ENCODE data around the gene SLMAP. TPM values are rescaled to one million over a fixed set of nuclear protein-coding genes. Genes with fewer than 3 reads are reported as not detected.

SLMAP gene
- total and polyA plus RNA-seq, 2 donors (not counting 1 experiment from before 2014, with no cell fraction given) = 9.7 to 67.2 TPM

- Histone ChIP-seq H3K27me3 (replicated peaks in 1 of 4; ENCODE audit: control extremely low read depth in 1 of 4, control insufficient read depth in 3 of 4, insufficient read depth in 4 of 4, low read length in 3 of 4) (no peaks in the 10 kb centered on the region), H4K20me1 (ENCODE audit: control insufficient read depth, insufficient read depth, low read length, poor library complexity, severe bottlenecking) (peaks cover 16% of the 10 kb centered on the region), H3K9me3 (ENCODE audit: control extremely low read depth in 1 of 3, control insufficient read depth in 2 of 3, insufficient read depth in 1 of 3, low read length in 2 of 3) (no peaks in the 10 kb centered on the region), H3K79me2 (ENCODE audit: control insufficient read depth, insufficient read depth, low read length) (peaks cover 81% of the 10 kb centered on the region), H2AFZ (ENCODE audit: insufficient read depth, low read depth, low read length, poor library complexity, severe bottlenecking) (no peak overlapping the region), H3K36me3 (replicated peaks in 1 of 2; ENCODE audit: control extremely low read depth in 1 of 2, control insufficient read depth in 1 of 2, extremely low read depth in 1 of 2, insufficient read depth in 2 of 2, low read length in 1 of 2) (no peaks in the 10 kb centered on the region), H3K4me3 (ENCODE audit: control extremely low read depth in 1 of 5, extremely low read depth in 1 of 5, insufficient read depth in 1 of 5, low read depth in 2 of 5, low read length in 4 of 5) (peak overlapping the region in 1 of 5 experiments; percentile 15), H3K4me1 (ENCODE audit: control insufficient read depth in 2 of 2, insufficient read depth in 2 of 2, low read length in 2 of 2) (peaks cover 17 to 22% of the 10 kb centered on the region in 2 donors), H3K9ac (ENCODE audit: low read length) (no peak overlapping the region), H3K4me2 (replicated peaks; ENCODE audit: low read depth, low read length, poor library complexity, severe bottlenecking) (no peak overlapping the region), H3K27ac (ENCODE audit: low read length in 2 of 2) (no peak overlapping the region)
- Mint-ChIP-seq H3K27me3 (no peaks in the 10 kb centered on the region), H3K9me3 (ENCODE audit: insufficient read depth) (no peaks in the 10 kb centered on the region), H3K4me1 (peaks cover 15% of the 10 kb centered on the region), H3K27ac (no peak overlapping the region), H3K4me3 (no peak overlapping the region)
- ATAC-seq (ENCODE audit: low read depth) (no peak), DNase-seq (no peak)
- ChIA-PET CTCF (no interaction called here), POLR2A (no interaction called here)
- TF ChIP-seq CTCF (IDR thresholded peaks at IDR 0.05) (no peak), EZH2 (IDR thresholded peaks at IDR 0.05; ENCODE audit: borderline replicate concordance, insufficient read depth, low read depth, low read length, poor library complexity, severe bottlenecking) (no peak)
- no CpG with 5 or more reads among the region's 2 CpGs for whole genome bisulfite sequencing (ENCODE audit: insufficient coverage)
- intact Hi-C loops (cut with micrococcal nuclease) = no loop called here
Observed at GRCh38 chr3:57791245-57791644, 35.1 kb downstream of the SLMAP start.

GRCh38 chr3:57792198-57792597 is 36.1 kb downstream of the SLMAP start:
- DNase-seq (no peak), ATAC-seq (ENCODE audit: low read depth) (no peak)
- CTCF ChIA-PET = interaction anchor here (0.5 kb wide), 1 partner anchor 155 kb away, joined by 3 read pairs; no protein-coding TSS in a partner anchor
- no peaks in the 10 kb centered on the region for H3K9me3 ChIP-seq (ENCODE audit: control extremely low read depth in 1 of 3, control insufficient read depth in 2 of 3, insufficient read depth in 1 of 3, low read length in 2 of 3)
- no peak overlapping the region for H3K27ac ChIP-seq (ENCODE audit: low read length in 2 of 2)
- no peak for TF ChIP-seq CTCF (IDR thresholded peaks at IDR 0.05)
- no peak for TF ChIP-seq EZH2 (IDR thresholded peaks at IDR 0.05; ENCODE audit: borderline replicate concordance, insufficient read depth, low read depth, low read length, poor library complexity, severe bottlenecking)
- no peak overlapping the region for H3K27ac Mint-ChIP-seq
- H3K4me3 ChIP-seq (ENCODE audit: control extremely low read depth in 1 of 5, extremely low read depth in 1 of 5, insufficient read depth in 1 of 5, low read depth in 2 of 5, low read length in 4 of 5) = no peak overlapping the region
- H3K4me1 Mint-ChIP-seq = peaks cover 15% of the 10 kb centered on the region
- H3K27me3 ChIP-seq (replicated peaks in 1 of 4; ENCODE audit: control extremely low read depth in 1 of 4, control insufficient read depth in 3 of 4, insufficient read depth in 4 of 4, low read length in 3 of 4) = no peaks in the 10 kb centered on the region
- H3K79me2 ChIP-seq (ENCODE audit: control insufficient read depth, insufficient read depth, low read length) = peaks cover 80% of the 10 kb centered on the region
- H3K4me3 Mint-ChIP-seq = no peak overlapping the region
- POLR2A ChIA-PET = no interaction called here
- no peaks in the 10 kb centered on the region for H3K9me3 Mint-ChIP-seq (ENCODE audit: insufficient read depth)
- no peak overlapping the region for H2AFZ ChIP-seq (ENCODE audit: insufficient read depth, low read depth, low read length, poor library complexity, severe bottlenecking)
- H3K27me3 Mint-ChIP-seq = no peaks in the 10 kb centered on the region
- H3K9ac ChIP-seq (ENCODE audit: low read length) = no peak overlapping the region
- H4K20me1 ChIP-seq (ENCODE audit: control insufficient read depth, insufficient read depth, low read length, poor library complexity, severe bottlenecking) = peaks cover 15% of the 10 kb centered on the region
- peaks cover 17 to 22% of the 10 kb centered on the region in 2 donors for H3K4me1 ChIP-seq (ENCODE audit: control insufficient read depth in 2 of 2, insufficient read depth in 2 of 2, low read length in 2 of 2)
- no CpG with 5 or more reads among the region's 1 CpG for WGBS (ENCODE audit: insufficient coverage)
- H3K4me2 ChIP-seq (replicated peaks; ENCODE audit: low read depth, low read length, poor library complexity, severe bottlenecking) = no peak overlapping the region
- no peaks in the 10 kb centered on the region for H3K36me3 ChIP-seq (replicated peaks in 1 of 2; ENCODE audit: control extremely low read depth in 1 of 2, control insufficient read depth in 1 of 2, extremely low read depth in 1 of 2, insufficient read depth in 2 of 2, low read length in 1 of 2)
- intact Hi-C loops (cut with micrococcal nuclease) = no loop called here

All from B cell (primary cell).